Measurements from ENCODE around the gene DCAKD. TPM values are rescaled to one million over a fixed set of nuclear protein-coding genes. Genes with fewer than 3 reads are reported as not detected.

Gene DCAKD
- total RNA-seq, 4 donors from 2014 or later, result 9.8 to 14.4 (median 12.3) TPM

DNA sequence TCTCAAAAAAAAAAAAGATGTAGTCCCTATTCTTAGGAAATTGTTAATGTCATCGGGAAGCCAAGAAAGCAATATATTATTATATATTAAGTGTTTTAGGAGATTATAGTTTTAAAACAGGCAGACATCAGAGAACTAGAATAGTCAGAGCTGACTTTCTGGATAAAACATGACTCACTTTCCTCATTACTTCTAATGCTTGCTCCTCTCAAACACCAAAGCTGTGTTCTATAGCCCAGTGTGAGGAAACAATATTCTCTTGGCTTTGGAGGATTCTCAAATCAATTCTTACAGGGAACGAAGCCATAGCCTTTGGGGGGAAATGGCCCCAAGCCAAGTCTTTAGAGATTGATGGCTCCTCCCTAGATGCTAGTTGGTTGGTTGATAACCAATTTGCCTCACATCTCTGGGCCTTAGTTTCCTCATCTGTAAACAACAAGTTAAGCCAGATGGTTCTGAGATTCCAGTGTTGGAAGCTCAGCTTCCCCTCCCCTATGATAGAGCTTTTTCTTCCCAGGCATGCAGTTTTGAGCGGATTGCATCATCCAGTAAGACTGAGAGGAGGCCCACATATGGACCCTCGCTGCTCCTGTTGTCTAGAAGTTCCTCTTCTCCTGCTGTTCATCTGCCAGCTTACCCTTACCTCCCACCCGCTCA is 22.1 kb upstream of the DCAKD start:
- Histone ChIP-seq H3K27me3 (no peaks in the 10 kb centered on the region), H3K4me3 (no peak overlapping the region), H3K4me1 (peaks cover 10 to 20% of the 10 kb centered on the region in 2 donors), H3K36me3 (peaks cover 0 to 13% of the 10 kb centered on the region in 2 donors), H3K9me3 (no peaks in the 10 kb centered on the region), H3K27ac (peak overlapping the region in 3 of 4 donors; percentile 2 to 43 (median 3))
- no peak for DNase-seq
- peak; percentile 31 to 55 for ATAC-seq
- in situ Hi-C loops (cut with MboI; ENCODE audit: low sequenced_read_pairs in 4 of 4) (loop anchor here in 1 of 4 donors (25.0 kb wide), 1 partner anchor 89 kb away; the partner anchor contains the start of gene HEXIM2), intact Hi-C loops (cut with DNase I; ENCODE audit: low total_unique reads) (no loop called here)
- TF ChIP-seq, protein P1, sequence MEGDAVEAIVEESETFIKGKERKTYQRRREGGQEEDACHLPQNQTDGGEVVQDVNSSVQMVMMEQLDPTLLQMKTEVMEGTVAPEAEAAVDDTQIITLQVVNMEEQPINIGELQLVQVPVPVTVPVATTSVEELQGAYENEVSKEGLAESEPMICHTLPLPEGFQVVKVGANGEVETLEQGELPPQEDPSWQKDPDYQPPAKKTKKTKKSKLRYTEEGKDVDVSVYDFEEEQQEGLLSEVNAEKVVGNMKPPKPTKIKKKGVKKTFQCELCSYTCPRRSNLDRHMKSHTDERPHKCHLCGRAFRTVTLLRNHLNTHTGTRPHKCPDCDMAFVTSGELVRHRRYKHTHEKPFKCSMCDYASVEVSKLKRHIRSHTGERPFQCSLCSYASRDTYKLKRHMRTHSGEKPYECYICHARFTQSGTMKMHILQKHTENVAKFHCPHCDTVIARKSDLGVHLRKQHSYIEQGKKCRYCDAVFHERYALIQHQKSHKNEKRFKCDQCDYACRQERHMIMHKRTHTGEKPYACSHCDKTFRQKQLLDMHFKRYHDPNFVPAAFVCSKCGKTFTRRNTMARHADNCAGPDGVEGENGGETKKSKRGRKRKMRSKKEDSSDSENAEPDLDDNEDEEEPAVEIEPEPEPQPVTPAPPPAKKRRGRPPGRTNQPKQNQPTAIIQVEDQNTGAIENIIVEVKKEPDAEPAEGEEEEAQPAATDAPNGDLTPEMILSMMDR (IDR thresholded peaks at IDR 0.05 in 4 of 5, conservative IDR thresholded peaks at IDR 0.05 in 1 of 5), result no peak
- TF ChIP-seq POLR2A (IDR thresholded peaks at IDR 0.05), result no peak

DNA sequence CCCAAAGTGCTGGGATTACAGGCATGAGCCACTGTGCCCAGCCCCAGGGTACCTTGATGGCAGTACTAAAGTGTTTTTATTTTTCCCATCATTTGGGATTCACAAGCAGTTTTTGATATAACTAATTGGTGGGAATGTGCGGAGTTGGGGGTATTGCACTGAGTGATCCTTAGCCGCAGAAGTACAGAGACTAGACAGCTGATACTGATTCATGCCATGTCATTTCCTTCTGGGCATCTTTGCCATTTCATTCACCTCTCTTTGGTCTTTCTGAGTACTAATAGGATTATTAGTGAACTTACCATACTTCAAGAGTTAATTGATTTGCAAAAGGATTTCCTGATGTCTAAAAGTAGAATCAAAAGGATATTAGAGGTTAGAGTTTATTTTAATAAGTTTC is 19.4 kb upstream of the DCAKD start:
- intact Hi-C loops (cut with DNase I; ENCODE audit: low total_unique reads) (no loop called here), in situ Hi-C loops (cut with MboI; ENCODE audit: low sequenced_read_pairs in 4 of 4) (loop anchor here in 1 of 4 donors (25.0 kb wide), 1 partner anchor 91 kb away; the partner anchor contains the start of gene HEXIM2)
- ATAC-seq (no peak), DNase-seq (no peak)
- H3K27me3 ChIP-seq, result no peaks in the 10 kb centered on the region
- H3K27ac ChIP-seq, result peak overlapping the region in 3 of 4 donors; percentile 24 to 44 (median 30)
- TF ChIP-seq, protein P1 (IDR thresholded peaks at IDR 0.05 in 4 of 5, conservative IDR thresholded peaks at IDR 0.05 in 1 of 5), result no peak
- TF ChIP-seq POLR2A (IDR thresholded peaks at IDR 0.05), result no peak
- H3K9me3 ChIP-seq, result no peaks in the 10 kb centered on the region
- peaks cover 7 to 16% of the 10 kb centered on the region in 2 donors for H3K4me1 ChIP-seq
- H3K36me3 ChIP-seq, result peaks cover 0 to 19% of the 10 kb centered on the region in 2 donors
- H3K4me3 ChIP-seq, result no peak overlapping the region

DNA sequence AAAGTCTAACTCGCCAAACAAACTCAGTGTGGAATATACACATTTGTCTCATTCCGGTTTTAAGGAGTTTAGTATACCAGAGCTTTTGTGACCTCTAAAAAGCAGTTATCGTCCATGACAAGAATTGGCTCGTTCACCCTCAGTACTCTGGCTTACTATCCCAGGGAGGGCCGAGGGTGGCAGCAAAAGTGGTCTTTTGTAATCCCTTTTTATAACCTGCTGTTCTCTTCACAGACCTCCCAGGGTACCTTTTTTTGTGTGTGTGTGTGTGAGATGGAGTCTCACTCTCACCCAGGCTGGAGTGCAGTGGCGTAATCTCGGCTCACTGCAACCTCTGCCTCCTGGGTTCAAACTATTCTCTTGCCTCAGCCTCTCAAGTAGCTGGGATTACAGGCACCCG is 18.6 kb upstream of the DCAKD start:
- no peak for ATAC-seq
- Histone ChIP-seq H3K36me3 (peaks cover 0 to 19% of the 10 kb centered on the region in 2 donors), H3K4me1 (peaks cover 7 to 19% of the 10 kb centered on the region in 2 donors)

DNA sequence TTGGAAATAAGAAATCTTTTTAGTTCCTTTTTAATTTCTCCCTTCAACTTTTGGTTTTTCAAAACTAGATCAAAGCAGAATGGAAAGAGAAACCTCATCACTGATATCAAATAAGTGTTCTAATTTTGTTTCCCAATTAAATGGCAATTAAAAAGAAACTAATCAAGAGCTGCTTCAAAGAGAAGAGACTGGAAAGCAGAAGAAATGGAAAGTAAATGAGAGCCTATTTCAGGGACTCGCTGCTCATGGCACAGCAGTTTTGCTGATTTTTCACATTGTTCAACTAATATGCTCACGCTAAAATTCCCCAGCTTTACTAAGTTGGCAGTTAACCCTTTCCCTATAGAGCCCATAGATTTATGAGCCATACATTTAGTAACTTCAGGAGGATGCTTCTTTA is 16.2 kb upstream of the DCAKD start:
- peak overlapping the region in 3 of 4 donors; percentile 2 to 48 (median 9) for H3K27ac ChIP-seq
- H3K36me3 ChIP-seq, result peaks cover 0 to 15% of the 10 kb centered on the region in 2 donors
- H3K9me3 ChIP-seq, result no peaks in the 10 kb centered on the region
- ATAC-seq (no peak), DNase-seq (no peak)
- no peaks in the 10 kb centered on the region for H3K27me3 ChIP-seq
- in situ Hi-C loops (cut with MboI; ENCODE audit: low sequenced_read_pairs in 4 of 4) (loop anchor here in 1 of 4 donors (25.0 kb wide), 1 partner anchor 95 kb away; the partner anchor contains the start of gene HEXIM2), intact Hi-C loops (cut with DNase I; ENCODE audit: low total_unique reads) (no loop called here)
- H3K4me1 ChIP-seq, result peaks cover 28 to 34% of the 10 kb centered on the region in 2 donors
- H3K4me3 ChIP-seq, result no peak overlapping the region
- TF ChIP-seq POLR2A (IDR thresholded peaks at IDR 0.05), result no peak

More for the DNA sequence above, 18.6 kb upstream of the DCAKD start:
- peak overlapping the region; percentile 5 to 48 (median 30) for H3K27ac ChIP-seq
- no peaks in the 10 kb centered on the region for H3K9me3 ChIP-seq
- intact Hi-C loops (cut with DNase I; ENCODE audit: low total_unique reads), result no loop called here
- TF ChIP-seq POLR2A (IDR thresholded peaks at IDR 0.05), result no peak
- TF ChIP-seq, protein P1 (IDR thresholded peaks at IDR 0.05 in 4 of 5, conservative IDR thresholded peaks at IDR 0.05 in 1 of 5), result no peak
- in situ Hi-C loops (cut with MboI; ENCODE audit: low sequenced_read_pairs in 4 of 4), result loop anchor here in 1 of 4 donors (25.0 kb wide), 1 partner anchor 92 kb away; the partner anchor contains the start of gene HEXIM2
- H3K4me3 ChIP-seq, result no peak overlapping the region
- no peak for DNase-seq
- no peaks in the 10 kb centered on the region for H3K27me3 ChIP-seq

DNA sequence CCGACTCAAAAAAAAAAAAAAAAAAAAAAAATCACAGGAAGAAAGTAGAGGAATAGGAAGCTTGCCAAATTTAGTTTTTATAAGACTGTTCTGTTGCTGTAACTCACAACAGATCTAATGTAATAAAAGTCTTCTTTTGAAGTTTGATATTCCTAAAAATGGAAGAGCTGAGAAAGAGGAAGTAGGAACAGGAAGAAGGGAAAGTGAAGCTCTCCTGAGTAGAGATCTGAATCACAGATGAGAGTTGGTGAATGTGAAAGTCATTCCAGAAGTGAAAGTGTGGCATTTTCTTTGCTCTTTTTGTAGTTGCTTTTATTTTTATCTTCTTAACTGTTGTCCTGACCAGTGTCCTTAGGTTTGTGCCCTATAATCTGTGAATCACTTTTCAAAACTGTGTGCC is 11.8 kb upstream of the DCAKD start:
- peak overlapping the region; percentile 91 to 98 (median 97) for H3K27ac ChIP-seq
- TF ChIP-seq, protein P1 (IDR thresholded peaks at IDR 0.05 in 4 of 5, conservative IDR thresholded peaks at IDR 0.05 in 1 of 5), result no peak
- no peak for TF ChIP-seq POLR2A (IDR thresholded peaks at IDR 0.05)
- ATAC-seq (no peak), DNase-seq (no peak)
- in situ Hi-C loops (cut with MboI; ENCODE audit: low sequenced_read_pairs in 4 of 4) (loop anchor here in 1 of 4 donors (25.0 kb wide), 1 partner anchor 99 kb away; the partner anchor contains the start of gene HEXIM2), intact Hi-C loops (cut with DNase I; ENCODE audit: low total_unique reads) (loop anchor here (5.0 kb wide), 1 partner anchor 34 kb away; no protein-coding TSS in a partner anchor)
- peaks cover 43 to 55% of the 10 kb centered on the region in 2 donors for H3K4me1 ChIP-seq
- no peaks in the 10 kb centered on the region for H3K27me3 ChIP-seq
- peaks cover 0 to 3% of the 10 kb centered on the region in 2 donors for H3K36me3 ChIP-seq
- H3K4me3 ChIP-seq, result no peak overlapping the region
- no peaks in the 10 kb centered on the region for H3K9me3 ChIP-seq
